SK-N-SH treated with all-trans-retinoic acid at 6 μM for 48 hours (cell line): ENCODE results near the gene PRC1.

ENCODE experiments used
- ATAC-seq: fragments of 200-7000 bp; cut with Tn5 transposase; 3 replicates; pipeline ENCODE4 v1.9.1; 2020; ENCODE audit warnings: mild to moderate bottlenecking, moderate library complexity
- BACH2 ChIP-seq: fragments of 250-450 bp; sonication (Bioruptor Pico); IDR thresholded peaks from 2 replicates; pipeline ENCODE4 v1.9.0; 2021; ENCODE audit warnings: mild to moderate bottlenecking, borderline replicate concordance
- CSRNP3 ChIP-seq: fragments of 250-450 bp; sonication (Bioruptor Pico); IDR thresholded peaks from 2 replicates; pipeline ENCODE4 v1.5.1; 2021; ENCODE audit warnings: mild to moderate bottlenecking, moderate library complexity
- ESRRG ChIP-seq: fragments of 250-450 bp; sonication (Bioruptor Pico); IDR thresholded peaks from 2 replicates; pipeline ENCODE4 v1.6.1; 2021; ENCODE audit warnings: mild to moderate bottlenecking
- GLIS3 ChIP-seq: fragments of 250-450 bp; sonication (Bioruptor Pico); IDR thresholded peaks from 2 replicates; pipeline ENCODE4 v1.5.0; 2020; ENCODE audit warnings: mild to moderate bottlenecking, moderate library complexity
- ISL1 ChIP-seq: fragments of 250-450 bp; sonication (Bioruptor Pico); IDR thresholded peaks from 2 replicates; pipeline ENCODE4 v2.1.2; 2022; ENCODE audit warnings: mild to moderate bottlenecking, moderate library complexity
- OSR1 ChIP-seq: fragments of 250-450 bp; sonication (Bioruptor Pico); IDR thresholded peaks from 2 replicates; pipeline ENCODE4 v1.8.0; 2022; ENCODE audit warnings: moderate library complexity, mild to moderate bottlenecking, inconsistent platforms
- POU6F1 ChIP-seq: fragments of 250-450 bp; sonication (Bioruptor Pico); IDR thresholded peaks from 2 replicates; pipeline ENCODE4 v1.8.0; 2021; ENCODE audit warnings: low read depth, mild to moderate bottlenecking, moderate library complexity, borderline replicate concordance
- TCF4 ChIP-seq: fragments of 250-450 bp; sonication (Bioruptor Pico); IDR thresholded peaks from 2 replicates; pipeline ENCODE4 v1.8.0; 2021; ENCODE audit warnings: mild to moderate bottlenecking, moderate library complexity, borderline replicate concordance
- TOX ChIP-seq: fragments of 250-450 bp; sonication (Bioruptor Pico); IDR thresholded peaks from 2 replicates; pipeline ENCODE4 v1.8.0; 2021; ENCODE audit warnings: mild to moderate bottlenecking, moderate library complexity, borderline replicate concordance
- ZC3H10 ChIP-seq: fragments of 250-450 bp; sonication (Bioruptor Pico); IDR thresholded peaks from 2 replicates; pipeline ENCODE4 v1.5.1; 2021; ENCODE audit warnings: mild to moderate bottlenecking, moderate library complexity
- ZFP3 ChIP-seq: fragments of 250-450 bp; sonication (Bioruptor Pico); IDR thresholded peaks from 2 replicates; pipeline ENCODE4 v1.5.0; 2020; ENCODE audit warnings: mild to moderate bottlenecking, moderate library complexity
- ZFP30 ChIP-seq: fragments of 450-650 bp; formaldehyde crosslinking; IDR thresholded peaks from 2 replicates; pipeline ENCODE4 v1.5.0; 2022; ENCODE audit warnings: mild to moderate bottlenecking, moderate library complexity
- ZNF70 ChIP-seq: fragments of 450-650 bp; formaldehyde crosslinking; IDR thresholded peaks from 2 replicates; pipeline ENCODE4 v1.5.0; 2020; ENCODE audit warnings: mild to moderate bottlenecking, moderate library complexity
- ZNF8 ChIP-seq: fragments of 450-650 bp; formaldehyde crosslinking; IDR thresholded peaks from 2 replicates; pipeline ENCODE4 v1.5.0; 2020; ENCODE audit warnings: mild to moderate bottlenecking, moderate library complexity
- TF ChIP-seq, protein P1 (sequence below): fragments of 250-450 bp; sonication (Bioruptor Pico); IDR thresholded peaks from 2 replicates; pipeline ENCODE4 v1.5.0; 2020; ENCODE audit warnings: mild to moderate bottlenecking, moderate library complexity
- TF ChIP-seq, protein P2 (sequence below): fragments of 250-450 bp; sonication (Bioruptor Pico); IDR thresholded peaks from 2 replicates; pipeline ENCODE4 v1.5.1; 2020; ENCODE audit warnings: low read depth, mild to moderate bottlenecking, moderate library complexity

Gene PRC1

GRCh38 chr15:91032919-91033803 lies 38.8 kb upstream of the PRC1 start:
- TF ChIP-seq GLIS3: no peak
- TF ChIP-seq ZFP3: no peak
- TF ChIP-seq POU6F1 (CRISPR knock-in tag): no peak
- no peak for TF ChIP-seq OSR1 (CRISPR knock-in tag)
- ATAC-seq: peak; percentile 71

DNA sequence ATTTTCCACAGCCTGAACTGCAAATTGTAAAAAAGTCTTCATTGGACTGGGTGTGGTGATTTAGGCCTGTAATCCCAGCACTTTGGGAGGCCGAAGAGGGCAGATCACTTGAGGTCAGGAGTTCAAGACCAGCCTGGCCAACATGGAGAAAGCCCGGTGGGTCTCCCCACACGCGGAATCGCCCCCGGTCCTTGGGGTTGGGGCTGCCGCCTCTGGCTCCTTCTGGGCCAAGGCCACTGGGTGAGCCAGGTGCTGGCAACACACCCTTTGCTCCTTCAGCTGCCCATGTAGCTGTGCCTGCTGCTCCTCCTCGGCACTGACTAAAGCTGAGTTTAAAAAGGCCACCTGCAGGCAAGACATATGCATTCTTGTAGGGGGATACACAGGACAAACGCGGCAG lies 37.5 kb upstream of the PRC1 start:
- no peak for ATAC-seq
- TF ChIP-seq ZC3H10 (CRISPR knock-in tag): no peak
- no peak for TF ChIP-seq TOX (CRISPR knock-in tag)
- TF ChIP-seq TCF4 (CRISPR knock-in tag): no peak
- no peak for TF ChIP-seq BACH2 (CRISPR knock-in tag)
- TF ChIP-seq ZNF8 (CRISPR knock-in tag): no peak
- no peak for TF ChIP-seq ZFP30
- no peak for TF ChIP-seq ZNF70 (CRISPR knock-in tag)
- TF ChIP-seq ESRRG: no peak
- TF ChIP-seq ISL1 (CRISPR knock-in tag): no peak
- TF ChIP-seq, protein P1, sequence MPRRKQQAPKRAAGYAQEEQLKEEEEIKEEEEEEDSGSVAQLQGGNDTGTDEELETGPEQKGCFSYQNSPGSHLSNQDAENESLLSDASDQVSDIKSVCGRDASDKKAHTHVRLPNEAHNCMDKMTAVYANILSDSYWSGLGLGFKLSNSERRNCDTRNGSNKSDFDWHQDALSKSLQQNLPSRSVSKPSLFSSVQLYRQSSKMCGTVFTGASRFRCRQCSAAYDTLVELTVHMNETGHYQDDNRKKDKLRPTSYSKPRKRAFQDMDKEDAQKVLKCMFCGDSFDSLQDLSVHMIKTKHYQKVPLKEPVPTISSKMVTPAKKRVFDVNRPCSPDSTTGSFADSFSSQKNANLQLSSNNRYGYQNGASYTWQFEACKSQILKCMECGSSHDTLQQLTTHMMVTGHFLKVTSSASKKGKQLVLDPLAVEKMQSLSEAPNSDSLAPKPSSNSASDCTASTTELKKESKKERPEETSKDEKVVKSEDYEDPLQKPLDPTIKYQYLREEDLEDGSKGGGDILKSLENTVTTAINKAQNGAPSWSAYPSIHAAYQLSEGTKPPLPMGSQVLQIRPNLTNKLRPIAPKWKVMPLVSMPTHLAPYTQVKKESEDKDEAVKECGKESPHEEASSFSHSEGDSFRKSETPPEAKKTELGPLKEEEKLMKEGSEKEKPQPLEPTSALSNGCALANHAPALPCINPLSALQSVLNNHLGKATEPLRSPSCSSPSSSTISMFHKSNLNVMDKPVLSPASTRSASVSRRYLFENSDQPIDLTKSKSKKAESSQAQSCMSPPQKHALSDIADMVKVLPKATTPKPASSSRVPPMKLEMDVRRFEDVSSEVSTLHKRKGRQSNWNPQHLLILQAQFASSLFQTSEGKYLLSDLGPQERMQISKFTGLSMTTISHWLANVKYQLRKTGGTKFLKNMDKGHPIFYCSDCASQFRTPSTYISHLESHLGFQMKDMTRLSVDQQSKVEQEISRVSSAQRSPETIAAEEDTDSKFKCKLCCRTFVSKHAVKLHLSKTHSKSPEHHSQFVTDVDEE: no peak

- TF ChIP-seq BACH2 (CRISPR knock-in tag) (no peak), ZFP30 (no peak), OSR1 (CRISPR knock-in tag) (no peak), CSRNP3 (CRISPR knock-in tag) (no peak), ZNF8 (CRISPR knock-in tag) (no peak), POU6F1 (CRISPR knock-in tag) (no peak)
- TF ChIP-seq, protein P2, sequence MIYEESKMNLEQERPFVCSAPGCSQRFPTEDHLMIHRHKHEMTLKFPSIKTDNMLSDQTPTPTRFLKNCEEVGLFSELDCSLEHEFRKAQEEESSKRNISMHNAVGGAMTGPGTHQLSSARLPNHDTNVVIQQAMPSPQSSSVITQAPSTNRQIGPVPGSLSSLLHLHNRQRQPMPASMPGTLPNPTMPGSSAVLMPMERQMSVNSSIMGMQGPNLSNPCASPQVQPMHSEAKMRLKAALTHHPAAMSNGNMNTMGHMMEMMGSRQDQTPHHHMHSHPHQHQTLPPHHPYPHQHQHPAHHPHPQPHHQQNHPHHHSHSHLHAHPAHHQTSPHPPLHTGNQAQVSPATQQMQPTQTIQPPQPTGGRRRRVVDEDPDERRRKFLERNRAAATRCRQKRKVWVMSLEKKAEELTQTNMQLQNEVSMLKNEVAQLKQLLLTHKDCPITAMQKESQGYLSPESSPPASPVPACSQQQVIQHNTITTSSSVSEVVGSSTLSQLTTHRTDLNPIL (CRISPR knock-in tag): no peak
- TF ChIP-seq, protein P1: no peak
Measured at GRCh38 chr15:91027677-91028076, 33.3 kb upstream of the PRC1 start.

More at GRCh38 chr15:91027677-91028076, 33.3 kb upstream of the PRC1 start:
- ATAC-seq: no peak
